Measurements from ENCODE around the gene PADI2.

PADI2 gene

DNA sequence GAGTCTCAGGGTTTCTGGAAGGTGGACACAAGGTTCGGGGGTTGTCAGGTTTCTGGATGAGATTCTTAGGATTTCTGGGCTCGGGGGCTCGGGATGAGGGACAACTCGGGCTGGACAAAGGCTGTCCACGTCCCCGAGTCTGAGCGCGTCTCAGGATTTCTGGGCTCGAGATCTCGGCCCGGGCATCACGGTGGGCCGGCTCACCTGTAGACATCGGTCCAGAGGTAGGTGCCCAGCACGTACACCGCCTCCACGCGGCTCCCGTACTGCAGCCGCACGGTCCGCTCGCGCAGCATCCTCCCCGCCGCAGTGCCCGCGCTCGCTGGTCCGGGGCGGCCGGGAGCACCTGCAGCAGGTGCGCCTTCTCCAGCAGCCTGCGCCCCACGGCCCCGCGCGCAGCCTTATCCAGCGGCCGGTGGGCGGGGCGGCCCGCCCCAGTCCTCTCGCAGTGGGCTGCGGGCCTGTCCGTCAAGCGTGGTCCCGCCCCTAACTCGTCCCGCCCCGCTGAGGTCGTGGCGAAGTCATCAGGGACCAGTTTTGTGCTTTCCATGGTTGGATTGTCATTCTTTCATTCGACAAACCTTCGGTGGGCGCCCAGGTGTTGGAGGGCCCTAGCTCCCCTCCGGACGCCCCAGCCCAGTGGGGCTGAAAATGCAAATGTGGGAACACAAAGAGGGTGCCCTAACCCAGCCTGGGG, at the start of gene PADI2:
TSS of gene PADI2 (minus strand) at position 376 of the 697 bp plus-strand sequence. CDS start at position 296, 80 bp downstream.
- peak; percentile 84 for DNase-seq

DNA sequence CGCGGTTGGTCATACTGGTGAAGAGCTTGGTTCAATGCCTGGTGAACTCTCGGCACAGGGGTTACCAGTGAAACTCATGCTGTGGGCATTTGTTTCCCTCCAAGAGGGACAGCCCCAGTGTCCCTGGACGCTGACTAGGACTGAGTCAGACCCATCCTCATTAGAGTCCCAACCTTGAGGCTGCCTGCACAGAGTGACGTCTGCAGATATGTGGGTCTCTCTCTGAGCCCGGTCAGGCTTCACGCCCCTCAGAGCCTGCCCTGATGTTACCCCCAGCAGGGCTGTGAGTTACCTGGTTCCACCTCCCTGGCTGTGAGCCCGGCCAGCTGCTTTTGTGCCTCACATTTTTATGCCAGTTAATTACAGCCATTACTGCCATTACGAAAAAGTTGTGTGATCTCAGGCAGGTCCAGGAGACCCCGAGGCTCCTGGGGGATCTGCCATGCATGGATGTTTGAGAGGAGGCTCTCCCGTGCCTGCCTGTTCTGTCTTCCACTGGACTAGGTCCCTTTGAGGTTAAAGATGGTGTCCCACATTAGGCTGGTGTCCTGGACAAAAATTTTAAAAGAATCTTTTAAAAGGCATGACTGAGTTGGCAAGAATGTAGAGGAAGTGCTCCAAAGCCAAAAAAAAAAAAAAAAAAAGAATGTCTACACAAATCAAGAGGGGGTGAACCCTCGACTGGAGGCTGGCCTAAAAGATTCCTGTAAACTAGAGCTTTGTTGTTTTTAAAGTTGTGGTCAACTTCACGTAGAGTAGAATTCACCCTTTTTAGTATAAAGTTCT, 49.0 kb upstream of the PADI2 start:
- DNase-seq: peak; percentile 61

DNA sequence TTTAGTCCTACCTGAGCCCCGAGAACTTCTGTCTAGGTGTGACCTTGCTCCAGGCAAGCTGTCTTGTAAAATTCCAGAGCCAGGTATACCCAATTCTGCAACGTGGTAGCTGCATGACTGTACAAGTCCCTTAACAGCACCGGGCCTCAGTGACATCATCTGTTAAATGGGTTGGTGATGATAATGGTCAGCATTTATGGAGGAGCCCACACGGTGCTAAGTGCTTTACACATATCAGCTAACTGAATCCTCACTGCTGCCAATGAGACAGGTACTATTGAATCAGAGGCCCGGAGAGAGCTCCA, 48.5 kb upstream of the PADI2 start:
- no peak for DNase-seq

DNA sequence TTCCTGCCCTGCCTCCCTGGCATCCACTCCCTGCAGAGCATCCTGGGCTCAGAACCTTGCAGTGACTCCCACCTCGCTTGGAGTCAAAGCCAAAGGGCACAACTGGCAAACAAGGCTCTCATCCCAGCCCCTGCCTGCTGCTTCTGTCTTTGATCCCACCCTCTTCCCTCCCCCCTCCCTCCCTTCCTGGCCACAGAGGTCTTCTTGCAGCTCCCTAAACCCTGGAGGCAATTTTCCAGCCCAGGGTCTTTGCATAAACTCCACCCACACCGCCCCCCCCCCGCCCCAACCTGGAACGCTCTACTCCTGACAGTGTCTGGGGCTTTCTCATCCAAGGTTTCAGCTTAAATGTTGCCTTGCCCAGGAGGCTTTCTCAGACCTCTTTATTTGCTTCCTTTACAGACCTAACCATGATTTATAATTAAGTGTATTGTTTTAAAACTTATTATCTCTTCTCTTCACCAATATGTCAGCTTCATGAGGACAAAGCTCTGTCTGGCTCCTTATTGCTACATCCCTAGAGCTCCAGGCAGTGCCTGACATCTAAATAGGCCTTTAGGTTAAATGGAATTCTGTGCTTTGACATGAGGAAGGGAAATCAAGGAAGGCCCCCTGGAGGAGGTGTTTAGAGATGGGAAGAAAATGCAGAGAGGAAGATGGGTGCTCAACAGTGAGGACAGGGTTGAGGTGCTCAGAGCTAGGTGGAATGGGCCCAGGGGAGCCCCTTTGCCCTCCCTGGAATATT, 48.0 kb upstream of the PADI2 start:
- peak; percentile 38 for DNase-seq

DNA sequence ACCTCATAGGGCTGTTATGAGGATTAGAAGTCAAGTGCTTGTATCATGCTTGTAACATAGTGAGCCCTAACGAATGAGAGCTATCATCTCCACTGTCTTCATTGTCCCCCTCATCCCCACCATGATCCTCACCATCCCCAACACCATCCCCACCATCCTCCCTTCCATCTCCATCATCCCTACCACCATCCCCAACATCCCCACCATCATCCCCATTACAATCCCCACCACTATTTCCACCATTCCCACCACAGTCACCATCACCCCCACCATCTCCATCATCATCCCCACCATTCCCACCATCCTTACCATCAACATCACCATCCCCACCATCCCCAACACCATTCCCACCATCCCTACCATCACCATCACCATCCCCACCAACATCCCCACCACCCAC, 46.6 kb upstream of the PADI2 start:
- no peak for DNase-seq

DNA sequence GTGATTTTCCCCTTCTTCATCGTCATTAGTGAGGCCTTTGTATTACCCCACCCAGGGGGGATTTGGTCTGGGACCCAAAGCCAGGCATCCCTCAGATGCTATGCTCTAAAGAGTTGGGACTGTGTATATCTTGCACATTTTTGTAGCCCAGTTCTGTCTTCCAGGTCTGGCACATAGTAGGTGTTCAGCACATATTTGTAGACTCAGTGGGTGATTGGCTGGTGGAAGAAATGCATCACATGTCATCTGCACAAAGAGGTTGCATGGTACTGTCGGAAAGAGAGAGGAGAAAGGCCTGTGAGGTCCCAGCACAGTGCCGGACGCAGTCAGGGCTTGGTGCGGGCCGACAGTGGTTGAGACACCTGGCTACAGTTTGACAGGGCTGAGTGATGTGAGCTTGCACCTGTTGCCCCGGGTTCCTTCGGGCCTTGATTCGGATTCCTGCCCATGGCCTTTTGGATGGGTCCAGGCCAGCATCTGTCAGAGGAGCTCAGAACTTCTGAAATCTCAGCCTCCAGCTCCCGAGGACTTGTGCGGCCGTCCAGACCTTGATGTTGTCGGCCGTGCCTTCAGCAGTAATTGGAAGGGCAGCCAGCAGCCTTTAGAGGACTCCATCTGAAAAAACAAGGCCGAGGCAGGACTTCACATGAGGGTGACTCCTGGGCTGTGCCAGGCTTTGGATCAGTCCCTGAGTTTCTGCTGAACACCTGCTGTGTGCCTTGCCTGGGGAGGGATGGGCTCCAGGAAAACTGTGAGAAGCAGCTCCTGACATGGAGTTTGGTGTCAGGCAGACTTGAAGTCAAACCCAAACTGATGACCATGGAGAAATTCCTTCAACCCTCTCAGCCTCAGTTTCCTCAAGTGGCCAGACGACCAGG, 44.8 kb upstream of the PADI2 start:
- DNase-seq: no peak

DNA sequence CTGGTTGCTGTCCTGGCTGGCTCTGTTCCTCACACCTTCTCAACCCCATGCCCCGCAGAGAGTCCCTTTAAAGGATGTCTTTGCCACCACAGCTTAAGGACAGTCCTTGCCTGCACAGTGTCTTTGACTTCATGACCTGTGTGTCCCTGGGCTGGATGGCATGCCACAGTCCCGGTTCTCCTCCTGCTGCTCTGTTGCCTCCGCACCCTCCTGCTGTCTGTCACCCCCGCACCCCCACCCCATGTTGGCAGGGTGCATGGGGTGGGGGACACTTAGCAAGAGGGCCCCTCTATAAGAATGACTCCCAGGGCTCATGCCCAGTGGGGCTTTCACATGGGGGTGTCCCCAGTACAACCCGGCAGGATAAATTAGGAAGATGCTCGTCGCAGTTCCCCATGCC, 44.1 kb upstream of the PADI2 start:
- DNase-seq: no peak

DNA sequence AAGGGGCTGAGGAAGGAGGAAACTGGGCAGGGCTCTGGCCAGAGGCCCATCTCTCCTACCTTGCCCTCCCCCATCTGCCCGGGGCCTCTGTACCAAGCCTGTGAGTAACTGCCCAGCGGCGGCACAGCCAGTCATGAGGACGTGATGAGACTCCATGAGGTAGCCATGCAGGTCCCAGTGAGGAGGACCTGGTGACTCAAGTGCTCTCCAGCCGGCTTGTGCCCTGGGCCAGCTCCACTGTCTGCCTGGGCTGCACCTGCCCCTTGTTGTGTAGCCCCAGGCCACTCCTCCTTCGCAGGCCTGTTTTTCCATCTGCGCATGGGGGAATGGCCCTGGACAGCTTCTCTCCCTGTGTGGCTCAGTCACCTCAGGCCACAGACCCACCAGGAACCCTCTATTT, 43.7 kb upstream of the PADI2 start:
- peak; percentile 49 for DNase-seq

DNA sequence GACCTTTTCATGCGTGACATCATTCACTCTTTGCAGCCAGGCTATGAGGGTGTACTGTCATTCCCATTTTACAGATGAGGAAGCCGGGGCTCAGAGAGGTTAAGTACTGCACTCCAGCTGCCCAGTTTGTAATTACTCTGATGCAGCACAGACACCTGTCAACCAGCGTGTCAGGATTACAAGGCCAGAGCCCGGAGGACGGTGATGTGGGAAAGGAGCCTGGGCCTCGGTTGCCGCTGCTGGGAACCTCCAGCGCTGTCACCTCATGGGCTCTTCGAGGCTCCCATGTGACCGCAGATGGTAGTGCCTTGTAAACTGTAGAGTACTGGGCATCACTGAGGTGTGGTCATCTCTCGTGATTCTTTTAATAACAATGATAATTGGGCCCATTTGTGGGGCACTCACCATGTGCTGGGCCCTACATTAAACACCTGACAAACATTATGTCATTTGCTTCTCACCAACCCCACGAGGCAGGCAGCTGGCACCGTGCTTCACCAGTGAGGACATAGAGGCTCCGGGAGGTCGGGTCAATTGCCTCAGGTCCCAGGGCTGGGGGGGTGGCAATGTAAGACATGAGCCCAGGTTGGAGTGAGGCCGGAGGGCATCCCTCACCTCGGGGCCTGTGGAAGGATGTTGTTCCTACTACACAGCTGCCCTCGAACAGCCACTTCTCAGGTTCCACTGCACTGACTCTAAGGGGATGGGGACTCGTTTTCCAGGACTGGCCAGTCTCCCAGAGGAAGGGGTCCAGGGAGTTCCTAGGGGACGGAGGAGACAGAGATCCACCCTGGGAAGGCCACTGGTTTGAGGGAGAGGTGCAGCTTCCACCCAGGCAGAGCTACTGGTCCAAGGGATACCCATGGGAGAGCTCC, 42.9 kb upstream of the PADI2 start:
- peak; percentile 17 for DNase-seq

DNA sequence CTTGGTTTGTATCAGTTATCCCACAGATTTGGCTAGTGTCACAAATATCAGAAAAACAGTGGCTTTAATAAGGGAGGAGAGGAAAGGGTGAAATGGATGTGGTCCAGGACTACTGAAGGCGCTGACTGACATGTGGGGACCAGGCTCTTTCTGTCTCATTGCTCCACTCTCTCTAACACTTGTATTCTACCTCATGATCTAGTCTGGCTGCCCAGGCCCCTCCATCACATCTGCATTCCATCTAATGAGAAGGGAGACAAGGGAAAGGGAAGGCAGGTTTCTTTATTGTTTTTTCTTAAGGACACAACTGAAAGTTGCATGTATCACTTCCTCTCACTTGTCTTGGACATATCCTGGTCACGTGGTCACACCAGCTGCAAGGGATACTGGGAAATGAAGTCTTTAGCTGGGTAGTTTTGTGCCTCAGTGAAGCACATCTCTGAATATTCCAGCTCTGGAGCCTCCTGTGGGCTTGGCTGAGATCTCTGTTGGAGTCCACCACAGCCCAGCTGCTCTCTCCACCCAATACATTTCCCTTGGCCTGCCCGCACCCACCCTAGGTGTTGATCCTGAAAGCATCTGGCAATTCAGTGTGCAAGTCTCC, 42.0 kb upstream of the PADI2 start:
- no peak for DNase-seq

DNA sequence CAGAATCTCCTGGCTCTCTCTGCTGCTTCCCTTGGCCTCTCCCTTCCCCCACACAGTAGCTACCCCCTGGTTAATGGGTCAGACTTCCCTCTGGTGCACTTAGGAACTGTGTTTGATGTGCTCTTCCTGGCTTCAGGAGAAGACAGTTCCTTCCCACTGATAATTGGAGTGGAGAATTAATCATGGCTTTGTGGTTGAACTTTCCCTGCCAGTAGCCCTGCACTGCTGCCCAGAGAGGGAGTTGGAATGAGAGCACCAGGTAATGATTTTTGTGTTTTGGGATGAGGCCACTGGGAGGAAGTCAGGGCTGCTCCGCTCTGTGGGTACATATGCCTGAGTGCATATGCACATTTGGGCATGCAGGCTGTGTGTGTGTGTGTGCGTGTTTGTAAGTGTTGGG, 39.7 kb upstream of the PADI2 start:
- no peak for DNase-seq

DNA sequence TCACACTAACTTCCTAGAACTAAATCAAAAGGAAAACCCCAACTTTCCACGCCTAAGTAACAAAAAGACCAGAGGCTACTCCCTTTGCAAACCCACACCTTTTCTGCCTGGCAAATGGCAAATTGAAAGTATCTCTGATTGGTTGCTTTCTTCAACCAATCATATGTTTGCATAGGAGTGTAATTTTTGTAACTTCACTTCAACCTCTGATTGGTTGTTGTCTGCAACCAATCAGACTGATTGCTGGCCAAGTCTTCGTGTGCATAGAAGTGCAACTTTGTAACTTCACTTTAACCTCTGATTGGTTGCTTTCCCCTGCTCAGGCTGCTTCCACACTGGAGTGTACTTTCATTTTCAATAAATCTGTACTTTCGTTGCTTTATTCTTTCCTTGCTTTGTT, 36.9 kb upstream of the PADI2 start:
- no peak for DNase-seq

DNA sequence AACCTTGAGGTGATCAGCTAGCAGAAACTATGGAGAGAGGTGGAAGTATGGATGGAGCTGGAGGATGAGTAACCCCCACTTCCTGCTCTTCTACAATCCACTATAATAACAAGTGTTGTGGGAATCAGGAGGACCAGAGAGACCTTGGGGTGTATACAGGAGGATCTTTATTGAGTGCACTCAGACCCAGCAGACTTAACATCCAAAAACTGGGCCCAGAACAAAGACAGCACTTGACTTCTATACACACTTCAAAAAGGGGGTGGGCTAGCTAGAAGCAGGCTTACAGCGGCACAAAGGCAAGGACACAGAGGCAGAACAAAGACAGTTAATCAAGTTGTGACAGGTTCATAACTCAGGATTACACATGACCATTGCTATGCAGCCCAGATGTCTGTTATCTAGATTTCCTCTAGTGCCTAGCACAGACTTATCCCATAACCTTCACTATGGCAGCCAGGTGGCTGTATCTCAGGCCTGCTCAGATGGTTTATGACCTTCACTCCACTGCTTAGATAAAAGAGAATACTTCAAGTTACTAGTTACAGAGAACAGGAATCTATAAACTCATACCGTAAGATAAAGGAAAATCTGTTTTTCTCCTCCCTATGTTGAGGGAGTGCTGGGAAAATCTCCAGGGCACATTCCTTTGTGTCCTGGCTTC, 36.1 kb upstream of the PADI2 start:
- DNase-seq: no peak

DNA sequence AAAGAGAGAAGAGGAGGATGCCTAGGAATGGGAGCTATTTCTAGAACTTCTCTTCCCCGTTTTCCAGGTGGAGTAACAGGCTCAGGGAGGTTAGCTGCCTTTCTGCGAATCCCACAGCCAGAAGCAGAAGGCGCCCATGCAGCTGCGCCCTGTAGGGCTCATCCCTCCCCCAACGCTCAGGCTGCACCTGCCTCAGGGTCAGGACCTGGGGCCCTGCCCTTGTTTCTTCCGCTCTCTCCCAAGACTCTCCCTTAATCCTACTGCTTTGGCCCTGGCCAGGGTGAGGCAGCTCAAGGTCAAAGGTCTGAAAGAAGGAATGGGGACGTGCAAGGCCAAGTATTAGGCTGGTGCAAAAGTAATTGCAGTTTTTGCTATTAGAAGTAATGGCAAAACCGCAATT, 30.5 kb upstream of the PADI2 start:
- DNase-seq: no peak

DNA sequence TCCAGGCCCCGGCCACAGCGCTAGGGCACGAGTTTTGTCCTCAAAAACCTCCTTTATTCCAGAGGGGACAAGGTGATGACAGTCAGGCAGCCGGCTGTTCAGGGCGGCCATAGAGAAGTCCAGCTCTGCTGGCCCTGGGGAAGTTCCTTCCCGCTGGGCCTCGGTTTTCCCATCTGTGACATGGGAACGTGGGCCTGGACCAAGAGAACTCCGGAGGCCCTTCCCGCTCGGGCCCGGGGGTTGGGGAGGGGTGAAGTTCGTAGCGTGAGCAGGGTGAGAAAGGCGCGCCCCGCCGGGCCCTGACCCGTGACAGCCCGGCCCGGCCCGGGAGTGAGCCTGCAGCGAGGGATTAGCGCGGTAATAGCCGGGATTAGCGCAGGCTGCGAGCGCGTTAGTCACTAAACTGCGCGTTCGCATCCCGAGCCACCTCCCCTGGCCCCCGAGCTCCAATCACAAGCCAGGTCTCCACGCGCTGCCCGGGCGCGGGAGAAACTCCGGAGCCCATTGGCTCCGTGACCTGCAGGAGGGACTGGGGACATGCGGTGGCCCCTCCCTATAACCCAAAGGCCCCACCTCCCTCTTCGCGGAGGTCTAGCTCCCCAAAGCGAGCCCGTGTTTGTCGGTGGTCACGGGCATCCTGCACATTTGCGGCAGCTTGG, 29.8 kb upstream of the PADI2 start:
- DNase-seq: no peak

DNA sequence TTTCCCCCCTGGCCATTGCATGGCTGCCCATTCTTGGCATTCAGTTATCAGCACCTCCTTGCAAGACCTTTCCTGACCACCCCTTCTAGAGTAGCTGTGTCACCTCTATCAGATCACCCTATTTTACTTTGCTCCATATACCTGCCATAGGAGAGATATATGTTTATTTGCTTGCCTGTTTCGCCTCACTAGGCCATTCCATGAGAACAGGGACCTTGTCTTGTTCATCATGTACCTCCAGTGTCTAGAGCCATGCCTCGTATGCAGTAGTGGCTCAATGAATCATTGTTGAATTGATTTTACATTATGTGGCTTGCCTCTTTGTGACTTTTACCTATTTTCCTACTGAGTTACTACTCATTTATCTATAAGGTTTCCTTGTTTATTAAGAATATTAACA, 26.4 kb upstream of the PADI2 start:
- no peak for DNase-seq

DNA sequence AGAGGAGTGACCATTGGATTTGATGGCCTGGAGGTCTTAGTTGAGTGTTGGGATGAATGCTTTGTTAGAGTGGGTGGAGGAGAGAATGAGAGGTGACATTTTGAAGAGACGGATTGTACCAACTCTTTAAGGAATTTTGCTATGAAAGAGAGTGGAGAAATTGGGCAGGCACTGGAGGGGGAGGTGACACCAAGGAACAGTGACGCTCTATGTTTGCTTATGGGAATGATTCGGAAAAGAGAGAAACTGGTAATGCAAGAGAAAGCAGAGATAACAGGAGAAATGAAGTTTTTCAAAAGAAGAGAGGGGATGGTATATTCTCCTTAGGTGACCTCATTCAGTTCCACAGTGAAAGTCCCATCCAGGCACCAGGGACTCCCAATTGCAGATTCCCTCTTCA, 24.5 kb upstream of the PADI2 start:
- no peak for DNase-seq

DNA sequence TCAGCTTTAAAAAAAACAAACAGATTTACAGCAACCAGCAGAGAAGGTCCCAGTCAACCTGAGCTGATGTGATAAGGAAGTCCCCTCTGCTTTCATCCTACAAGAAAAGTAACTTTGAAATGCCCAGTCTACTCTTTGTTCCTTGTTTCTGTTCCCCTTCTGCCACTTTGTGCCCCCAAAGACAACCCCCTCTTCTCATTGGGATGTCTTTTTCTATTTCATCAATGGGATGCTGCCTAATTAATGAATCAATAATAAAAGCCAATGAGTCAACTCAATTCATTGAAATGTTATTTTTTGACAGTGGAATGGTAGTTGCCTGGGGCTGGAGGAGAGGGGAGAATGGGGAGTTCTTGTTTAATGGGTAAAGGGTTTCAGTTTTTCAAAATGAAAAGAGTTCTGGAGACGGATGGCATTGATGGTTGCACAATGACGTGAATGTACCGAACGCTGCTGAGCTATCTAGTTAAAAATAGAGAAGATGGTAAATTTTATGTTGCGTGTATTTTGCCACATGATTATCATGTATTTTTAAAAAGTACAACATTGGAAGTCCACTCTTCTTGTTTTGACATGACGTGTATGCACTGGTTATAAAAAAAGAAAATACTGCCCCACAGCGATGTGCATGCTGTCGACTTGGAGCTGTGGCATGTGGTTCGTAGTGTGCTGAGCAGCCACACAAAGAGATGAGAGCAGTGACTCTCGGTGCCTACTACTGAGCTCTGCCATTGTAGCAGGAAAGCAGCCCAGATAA, 22.4 kb upstream of the PADI2 start:
- DNase-seq: no peak

DNA sequence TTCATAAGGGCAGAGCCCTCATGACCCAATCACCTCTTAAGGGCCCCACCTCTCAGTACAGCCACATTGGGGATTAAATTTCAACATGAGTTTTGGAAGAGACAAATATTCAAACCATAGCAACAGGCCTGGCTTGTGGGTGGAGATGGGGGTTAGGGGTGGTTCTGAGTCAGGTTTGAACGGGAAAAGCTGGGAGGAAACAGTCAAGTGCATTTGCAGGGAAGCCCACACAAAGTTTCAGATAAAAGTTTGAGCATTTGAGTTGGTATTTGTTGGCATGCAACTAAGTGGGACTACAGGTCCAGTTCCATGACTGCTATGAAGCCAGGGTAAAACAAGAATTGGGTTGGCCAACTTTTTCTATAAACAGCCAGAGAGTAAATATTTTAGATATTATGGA, 21.0 kb upstream of the PADI2 start:
- no peak for DNase-seq

DNA sequence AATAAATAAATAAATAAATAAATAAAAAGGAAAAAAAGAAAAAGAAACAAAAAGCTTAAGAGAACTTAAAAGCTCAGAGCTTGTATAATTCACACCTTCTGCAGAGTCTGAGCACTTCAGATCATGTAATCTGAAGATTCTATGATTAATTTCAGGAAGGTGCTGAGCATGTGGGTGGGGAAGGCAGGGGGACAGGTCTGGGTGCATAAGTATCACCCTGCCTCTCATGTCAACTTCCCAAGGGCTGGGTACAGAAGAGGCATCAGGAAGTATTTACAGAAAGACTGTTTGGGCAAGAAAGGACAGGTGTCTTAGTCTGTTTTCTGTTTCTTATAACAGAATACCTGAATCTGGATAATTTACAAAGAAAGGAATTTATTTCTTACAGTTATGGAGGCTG, 20.4 kb upstream of the PADI2 start:
- DNase-seq: no peak

Measured in NCI-H146 (cell line).